ENCODE results near the gene SRRT.
"Not testable (repeated sequence)": the region's sequence is repeated elsewhere in the genome, so short reads cannot be mapped to it uniquely, and the experiment has no call there.

SRRT gene

DNA sequence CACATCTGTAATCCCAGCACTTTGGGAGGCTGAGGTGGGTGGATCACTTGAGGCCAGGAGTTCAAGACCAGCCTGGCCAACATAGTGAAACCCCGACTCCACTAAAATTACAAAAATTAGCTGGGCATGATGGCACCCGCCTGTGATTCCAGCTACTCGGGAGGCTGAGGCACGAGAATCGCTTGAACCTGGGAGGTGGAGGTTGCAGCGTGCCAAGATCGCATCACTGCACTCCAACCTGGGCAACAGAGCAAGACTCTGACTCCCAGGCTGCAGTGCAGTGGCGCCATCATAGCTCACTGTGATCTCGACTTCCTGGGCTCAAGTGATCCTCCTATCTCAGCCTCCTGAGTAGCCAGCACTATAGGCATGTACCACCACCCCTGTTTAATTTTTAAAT, 20.0 kb upstream of the SRRT start:
- not testable (repeated sequence) for DNase-seq (ENCODE audit: extremely low read depth in 1 of 2, low read depth in 1 of 2)

DNA sequence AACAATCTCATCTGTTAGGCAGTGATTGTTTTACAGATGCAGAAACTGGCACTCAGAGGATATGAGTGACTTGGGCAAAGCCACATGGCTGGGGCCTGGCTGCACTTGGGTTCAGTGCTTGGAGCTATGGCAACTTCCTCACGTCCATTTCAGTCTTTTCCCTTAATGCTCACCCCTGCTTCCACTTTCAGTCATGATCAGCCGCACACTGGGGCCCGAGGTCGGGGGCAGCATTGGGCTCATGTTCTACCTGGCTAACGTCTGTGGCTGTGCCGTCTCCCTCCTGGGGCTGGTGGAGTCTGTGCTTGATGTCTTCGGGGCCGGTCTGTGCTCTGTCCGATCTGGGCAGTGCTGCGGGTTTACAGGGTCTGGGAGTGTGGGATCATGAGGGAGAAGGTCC, 19.4 kb upstream of the SRRT start:
- DNase-seq (ENCODE audit: extremely low read depth in 1 of 2, low read depth in 1 of 2), result no peak

DNA sequence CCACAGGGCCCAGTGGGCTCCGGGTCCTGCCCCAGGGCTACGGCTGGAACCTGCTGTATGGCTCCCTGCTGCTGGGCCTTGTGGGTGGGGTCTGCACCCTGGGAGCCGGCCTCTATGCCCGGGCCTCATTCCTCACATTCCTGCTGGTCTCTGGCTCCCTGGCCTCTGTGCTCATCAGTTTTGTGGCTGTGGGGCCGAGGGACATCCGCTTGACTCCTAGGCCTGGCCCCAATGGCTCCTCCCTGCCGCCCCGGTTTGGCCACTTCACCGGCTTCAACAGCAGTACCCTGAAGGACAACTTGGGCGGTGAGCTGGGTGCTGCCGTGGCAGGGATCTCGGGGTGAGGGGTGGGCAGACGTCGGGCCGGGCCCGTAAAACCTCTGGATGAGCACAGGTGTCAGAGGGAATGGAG, 18.0 kb upstream of the SRRT start:
- no peak for DNase-seq (ENCODE audit: extremely low read depth in 1 of 2, low read depth in 1 of 2)

DNA sequence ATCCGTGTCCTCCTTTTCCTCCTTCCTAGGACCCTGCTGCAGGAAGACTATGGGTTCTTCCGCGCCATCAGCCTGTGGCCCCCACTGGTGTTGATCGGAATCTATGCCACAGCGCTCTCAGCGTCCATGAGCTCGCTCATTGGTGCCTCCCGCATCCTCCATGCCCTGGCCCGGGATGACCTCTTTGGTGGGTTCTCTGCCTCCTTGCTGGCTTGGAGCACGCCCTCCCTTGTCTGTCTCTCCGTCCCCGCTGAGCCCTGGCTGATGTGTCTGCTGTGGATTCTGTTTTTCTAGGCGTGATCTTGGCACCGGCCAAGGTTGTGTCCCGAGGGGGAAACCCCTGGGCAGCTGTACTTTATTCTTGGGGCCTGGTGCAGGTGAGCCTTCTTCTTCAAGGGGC, 15.0 kb upstream of the SRRT start:
- no peak for DNase-seq (ENCODE audit: extremely low read depth in 1 of 2, low read depth in 1 of 2)

DNA sequence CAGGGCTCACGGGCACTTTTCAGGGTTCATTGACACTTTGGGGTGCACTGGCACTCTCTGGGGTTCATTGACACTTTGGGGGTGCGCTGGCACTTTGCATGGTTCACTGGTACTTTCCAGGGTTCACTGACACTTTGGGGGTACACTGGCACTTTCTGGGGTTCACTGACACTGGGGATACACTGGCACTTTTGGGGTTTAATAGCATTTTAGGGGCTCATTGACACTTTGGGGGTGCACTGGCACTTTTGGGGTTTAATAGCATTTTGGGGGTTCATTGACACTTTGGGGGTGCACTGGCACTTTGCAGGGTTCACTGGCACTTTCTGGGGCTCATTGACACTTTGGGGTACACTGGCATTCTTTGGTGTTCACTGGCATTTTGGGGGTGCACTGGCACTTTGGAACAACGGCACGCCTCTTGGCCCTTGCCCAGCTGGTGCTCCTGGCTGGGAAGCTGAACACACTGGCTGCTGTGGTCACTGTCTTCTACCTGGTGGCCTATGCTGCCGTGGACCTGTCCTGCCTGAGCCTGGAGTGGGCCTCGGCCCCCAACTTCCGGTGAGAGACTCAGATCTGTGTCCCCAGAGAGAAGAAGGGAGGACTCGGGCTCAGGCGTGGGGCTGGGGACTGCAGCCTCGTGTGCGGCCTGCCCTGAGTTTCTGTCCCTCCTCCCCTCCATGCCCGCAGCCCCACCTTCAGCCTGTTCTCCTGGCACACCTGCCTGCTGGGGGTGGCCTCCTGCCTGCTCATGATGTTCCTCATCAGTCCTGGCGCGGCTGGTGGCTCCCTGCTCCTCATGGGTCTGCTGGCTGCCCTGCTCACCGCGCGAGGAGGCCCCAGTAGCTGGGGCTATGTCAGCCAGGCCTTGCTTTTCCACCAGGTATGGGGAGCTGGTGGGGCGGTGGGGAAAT, 13.9 kb upstream of the SRRT start:
- no peak for DNase-seq (ENCODE audit: extremely low read depth in 1 of 2, low read depth in 1 of 2)

DNA sequence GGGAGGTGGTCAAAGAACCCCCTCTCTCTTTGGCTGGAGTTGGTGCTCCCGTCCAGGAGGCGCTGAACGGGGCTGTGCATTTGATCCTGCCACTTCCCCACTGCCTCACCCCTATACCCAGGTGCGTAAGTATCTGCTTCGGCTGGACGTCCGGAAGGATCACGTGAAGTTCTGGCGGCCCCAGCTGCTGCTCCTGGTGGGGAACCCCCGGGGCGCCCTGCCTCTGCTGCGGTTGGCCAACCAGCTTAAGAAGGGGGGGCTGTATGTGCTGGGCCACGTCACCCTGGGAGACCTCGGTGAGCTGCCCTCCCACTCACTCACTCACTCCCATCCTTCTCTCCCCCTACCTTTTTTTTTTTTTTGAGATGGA, 13.3 kb upstream of the SRRT start:
- DNase-seq (ENCODE audit: extremely low read depth in 1 of 2, low read depth in 1 of 2), result no peak

DNA sequence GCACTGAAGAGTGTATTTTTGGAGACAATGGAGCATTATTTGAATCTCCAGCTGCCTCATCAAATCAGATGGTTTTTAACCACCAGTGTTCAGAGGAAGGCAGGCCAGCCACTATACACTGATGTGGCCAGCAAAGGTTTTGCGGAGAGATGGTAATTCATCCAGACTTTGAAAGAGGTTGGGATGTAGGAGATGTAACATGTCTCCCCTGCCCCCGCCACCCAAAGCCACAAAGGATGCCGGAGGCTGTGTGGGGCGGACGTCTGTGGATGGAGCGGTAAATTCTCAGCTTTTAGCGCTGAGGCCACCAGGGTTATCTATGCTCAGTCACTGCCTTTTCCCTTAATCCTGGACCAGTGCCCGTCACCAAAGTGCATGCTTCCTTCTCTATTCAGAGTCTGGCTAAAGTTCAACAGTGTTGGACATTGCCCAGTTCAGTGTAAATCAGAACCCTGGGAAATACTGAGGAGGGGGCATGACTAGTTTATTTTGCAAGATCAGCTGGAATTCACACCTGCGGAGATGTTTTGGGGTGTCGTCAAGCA, 11.4 kb upstream of the SRRT start:
- DNase-seq (ENCODE audit: extremely low read depth in 1 of 2, low read depth in 1 of 2), result no peak

DNA sequence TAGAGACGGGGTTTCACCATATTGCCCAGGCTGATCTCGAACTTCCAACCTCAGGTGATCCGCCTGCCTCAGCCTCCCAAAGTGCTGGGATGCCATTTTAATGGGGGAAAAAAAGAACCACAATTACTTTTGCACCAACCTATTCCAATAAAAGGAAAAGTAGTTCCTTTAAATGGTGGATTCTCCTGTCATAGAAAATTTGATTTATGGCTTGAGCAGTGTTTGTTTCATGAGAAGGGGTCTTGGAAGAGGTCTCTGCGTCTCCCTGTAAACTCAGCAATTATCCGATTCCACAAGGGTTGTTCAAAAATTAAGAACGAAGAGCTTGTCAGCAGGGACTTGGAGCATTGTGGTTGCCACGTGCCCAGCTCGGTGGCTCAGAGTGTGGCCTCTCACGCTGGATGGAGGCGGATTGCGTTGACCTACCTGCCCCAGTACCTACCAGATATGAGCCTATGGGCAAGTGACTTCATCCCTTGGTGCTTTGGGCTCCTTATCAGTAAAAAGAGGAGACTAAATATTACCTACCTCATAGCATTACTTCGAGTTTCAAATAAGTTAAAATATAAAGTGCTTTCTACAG, 10.5 kb upstream of the SRRT start:
- no peak for DNase-seq (ENCODE audit: extremely low read depth in 1 of 2, low read depth in 1 of 2)

DNA sequence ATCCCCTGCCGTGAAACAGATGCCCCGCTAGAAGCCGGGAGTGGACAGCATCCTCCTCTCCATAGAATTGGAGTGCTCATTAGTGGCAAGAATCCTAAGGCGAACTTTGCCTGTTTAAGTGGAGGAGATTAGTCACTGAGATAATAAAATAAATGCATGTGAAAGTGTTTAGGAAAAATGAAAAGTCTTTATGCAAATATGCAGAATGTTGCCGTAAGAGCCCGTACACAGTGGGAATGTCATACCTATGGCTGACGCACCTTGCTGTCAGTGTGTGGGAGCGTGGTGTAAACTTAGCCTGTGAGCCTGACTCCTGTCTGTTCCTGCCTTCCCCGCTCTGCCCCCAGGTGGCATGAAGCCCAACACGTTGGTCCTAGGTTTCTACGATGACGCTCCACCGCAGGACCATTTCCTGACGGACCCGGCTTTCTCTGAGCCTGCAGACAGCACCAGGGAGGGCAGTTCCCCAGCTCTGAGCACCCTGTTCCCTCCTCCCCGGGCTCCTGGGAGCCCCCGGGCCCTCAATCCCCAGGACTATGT, 9.5 kb upstream of the SRRT start:
- no peak for DNase-seq (ENCODE audit: extremely low read depth in 1 of 2, low read depth in 1 of 2)

DNA sequence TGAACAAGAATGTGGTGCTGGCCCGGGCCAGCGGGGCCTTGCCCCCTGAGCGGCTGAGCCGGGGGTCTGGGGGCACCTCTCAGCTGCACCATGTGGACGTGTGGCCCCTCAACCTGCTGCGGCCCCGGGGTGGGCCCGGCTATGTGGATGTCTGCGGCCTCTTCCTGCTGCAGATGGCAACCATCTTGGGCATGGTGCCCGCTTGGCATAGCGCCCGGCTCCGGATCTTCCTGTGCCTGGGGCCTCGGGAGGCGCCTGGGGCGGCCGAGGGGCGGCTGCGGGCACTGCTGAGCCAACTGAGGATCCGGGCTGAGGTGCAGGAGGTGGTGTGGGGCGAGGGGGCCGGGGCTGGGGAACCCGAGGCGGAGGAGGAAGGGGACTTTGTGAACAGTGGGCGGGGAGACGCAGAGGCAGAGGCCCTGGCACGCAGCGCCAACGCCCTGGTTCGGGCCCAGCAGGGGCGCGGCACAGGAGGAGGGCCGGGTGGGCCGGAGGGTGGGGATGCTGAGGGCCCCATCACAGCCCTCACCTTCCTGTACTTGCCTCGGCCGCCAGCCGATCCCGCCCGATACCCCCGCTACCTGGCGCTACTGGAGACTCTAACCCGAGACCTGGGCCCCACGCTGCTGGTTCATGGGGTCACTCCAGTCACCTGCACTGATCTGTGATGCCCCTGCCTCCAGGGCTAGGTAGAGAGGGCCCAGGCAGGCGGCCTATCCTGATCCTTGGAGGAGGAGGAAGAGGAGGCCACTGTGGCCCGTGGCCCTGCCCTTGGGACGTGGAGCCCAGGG, 8.8 kb upstream of the SRRT start:
- no peak for DNase-seq (ENCODE audit: extremely low read depth in 1 of 2, low read depth in 1 of 2)

DNA sequence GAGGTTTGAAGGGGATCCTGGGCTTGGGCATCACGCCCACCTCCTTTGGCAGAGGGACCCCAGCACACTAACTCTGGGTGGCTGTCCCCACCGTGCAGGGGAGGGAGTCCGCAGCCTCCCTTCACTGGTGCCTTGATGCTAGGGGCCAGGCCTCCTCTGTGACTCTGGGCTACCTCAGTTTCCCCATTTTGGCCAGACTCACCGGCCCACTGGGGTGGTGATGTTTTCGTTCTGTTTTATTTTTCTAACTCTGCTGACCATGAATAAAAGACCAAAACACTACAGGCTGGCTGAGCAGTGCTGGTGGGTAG, 8.2 kb upstream of the SRRT start:
- DNase-seq (ENCODE audit: extremely low read depth in 1 of 2, low read depth in 1 of 2), result no peak

DNA sequence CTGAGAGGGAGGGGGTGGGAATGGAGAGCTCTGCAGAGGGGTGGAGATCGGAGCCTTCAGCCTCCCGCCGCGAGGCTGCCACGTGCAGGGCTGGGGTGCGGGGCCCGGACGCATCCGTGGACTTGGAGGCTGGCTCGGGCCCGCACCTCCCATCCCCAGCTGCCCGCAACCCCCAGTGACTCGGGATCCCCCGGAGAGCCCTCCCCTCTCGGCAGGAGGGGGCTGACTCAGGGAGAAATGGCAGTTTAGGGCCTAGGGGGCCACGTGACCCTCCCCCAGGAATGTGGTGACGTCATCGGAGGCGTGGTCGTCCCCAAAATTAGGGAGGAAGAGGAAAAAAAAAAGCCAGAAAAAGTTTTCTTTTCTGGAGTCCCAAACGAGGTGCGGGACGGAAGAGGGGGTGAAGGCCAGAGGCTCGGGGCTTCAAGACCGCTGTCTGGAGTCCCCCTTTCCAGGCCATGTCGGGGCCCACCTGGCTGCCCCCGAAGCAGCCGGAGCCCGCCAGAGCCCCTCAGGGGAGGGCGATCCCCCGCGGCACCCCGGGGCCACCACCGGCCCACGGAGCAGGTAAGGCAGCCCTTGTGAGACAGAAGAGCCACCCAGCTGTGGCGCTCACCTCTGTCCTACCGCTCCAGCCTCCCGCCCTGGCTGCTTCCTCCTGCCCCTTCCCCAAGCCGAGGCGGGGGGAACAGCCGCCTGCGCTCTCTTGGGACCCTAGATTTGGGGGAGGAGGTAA, 7.7 kb upstream of the SRRT start, which contains the start of gene TRIP6:
TSS of gene TRIP6 (plus strand) at position 348 of the 736 bp plus-strand sequence. CDS start at position 459, 111 bp downstream.
- no peak for DNase-seq (ENCODE audit: extremely low read depth in 1 of 2, low read depth in 1 of 2)

DNA sequence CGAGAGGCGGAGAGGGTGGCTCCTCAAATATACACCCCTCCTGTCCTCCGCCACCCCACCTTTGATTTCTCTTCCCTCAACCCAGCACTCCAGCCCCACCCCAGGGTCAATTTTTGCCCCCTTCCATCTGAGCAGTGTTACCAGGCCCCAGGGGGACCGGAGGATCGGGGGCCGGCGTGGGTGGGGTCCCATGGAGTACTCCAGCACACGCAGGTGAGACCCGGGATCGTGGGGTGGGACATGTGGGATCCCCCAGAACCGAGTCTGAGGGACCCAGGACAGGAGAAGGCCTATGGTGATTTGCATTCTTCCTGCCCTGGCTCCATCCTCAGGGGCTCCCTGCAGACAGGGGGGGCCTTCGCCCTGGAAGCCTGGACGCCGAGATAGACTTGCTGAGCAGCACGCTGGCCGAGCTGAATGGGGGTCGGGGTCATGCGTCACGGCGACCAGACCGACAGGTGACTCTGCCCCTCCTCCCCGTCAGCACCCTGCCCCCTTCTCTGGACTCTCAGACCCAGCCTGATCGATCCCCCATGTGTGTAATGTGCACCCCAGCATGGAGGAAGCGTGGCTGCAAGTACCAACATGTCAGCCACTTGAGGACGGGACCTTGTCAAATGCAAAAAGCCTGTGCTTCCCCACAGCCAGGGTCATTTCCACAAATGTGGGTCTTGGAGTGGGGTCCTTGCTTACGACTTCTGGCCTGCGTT, 7.0 kb upstream of the SRRT start:
- DNase-seq (ENCODE audit: extremely low read depth in 1 of 2, low read depth in 1 of 2), result no peak

DNA sequence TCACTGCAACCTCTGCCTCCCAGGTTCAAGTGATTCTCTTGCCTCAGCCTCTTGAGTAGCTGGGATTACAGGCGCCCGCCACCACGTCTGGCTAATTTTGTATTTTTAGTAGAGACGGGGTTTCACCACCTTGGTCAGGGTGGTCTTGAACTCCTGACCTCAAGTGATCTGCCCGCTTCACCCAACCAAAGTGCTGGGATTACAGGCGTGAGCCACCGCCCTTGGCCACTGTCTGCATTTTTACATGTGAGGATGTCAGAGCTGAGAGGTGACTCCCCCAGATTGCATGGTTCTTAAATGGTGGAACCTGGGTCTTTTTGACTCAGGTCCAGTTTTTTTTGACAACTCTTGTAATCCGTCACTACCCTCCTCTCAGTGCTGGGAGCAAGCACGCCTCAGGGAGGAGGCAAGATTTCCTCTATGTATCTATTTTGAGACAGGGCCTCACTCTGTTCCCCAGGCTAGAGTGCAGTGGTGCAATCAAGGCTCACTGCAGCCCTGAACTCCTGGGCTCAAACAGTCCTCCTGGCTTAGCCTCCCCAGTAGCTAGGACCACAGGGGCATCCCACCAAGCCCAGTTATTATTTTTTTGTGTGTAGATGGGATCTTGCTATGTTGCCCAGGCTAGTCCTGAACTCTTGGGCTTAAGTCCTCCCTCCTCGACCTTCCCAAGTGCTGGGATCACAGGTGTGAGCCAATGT, 1.2 kb upstream of the SRRT start:
- DNase-seq (ENCODE audit: extremely low read depth in 1 of 2, low read depth in 1 of 2), result no peak

DNA sequence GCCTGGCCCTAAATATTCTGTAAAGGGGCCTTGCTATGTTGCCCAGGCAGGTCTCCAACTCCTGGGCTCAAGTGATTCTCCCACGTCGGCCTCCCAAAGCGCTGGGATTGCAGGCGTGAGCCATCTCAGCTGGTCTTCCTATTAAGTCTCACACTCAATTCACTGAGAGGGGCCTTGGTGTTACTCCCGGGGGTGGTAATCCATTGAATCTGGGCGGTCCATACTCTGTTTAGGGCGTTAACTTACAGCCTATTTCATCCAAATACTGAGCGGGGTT, 665 bp upstream of the SRRT start:
- DNase-seq (ENCODE audit: extremely low read depth in 1 of 2, low read depth in 1 of 2), result no peak

DNA sequence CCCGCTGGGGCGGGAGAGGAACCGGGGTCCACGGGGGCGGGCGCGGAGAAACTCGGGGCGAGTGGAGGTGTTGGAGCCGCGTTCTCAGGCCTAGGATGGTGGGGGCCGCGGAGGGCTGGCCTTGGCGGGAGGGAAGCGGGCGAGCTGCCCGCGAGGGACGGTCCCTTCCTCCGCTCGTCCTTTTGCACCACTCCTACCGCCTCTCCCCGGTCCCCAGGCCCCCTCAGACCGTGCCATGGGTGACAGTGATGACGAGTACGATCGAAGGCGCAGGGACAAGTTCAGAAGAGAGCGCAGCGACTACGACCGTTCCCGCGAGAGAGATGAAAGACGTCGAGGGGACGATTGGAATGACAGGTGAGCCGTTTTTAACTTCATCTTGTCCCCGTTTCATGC, 451 bp downstream of the SRRT start:
- no peak for DNase-seq (ENCODE audit: extremely low read depth in 1 of 2, low read depth in 1 of 2)

DNA sequence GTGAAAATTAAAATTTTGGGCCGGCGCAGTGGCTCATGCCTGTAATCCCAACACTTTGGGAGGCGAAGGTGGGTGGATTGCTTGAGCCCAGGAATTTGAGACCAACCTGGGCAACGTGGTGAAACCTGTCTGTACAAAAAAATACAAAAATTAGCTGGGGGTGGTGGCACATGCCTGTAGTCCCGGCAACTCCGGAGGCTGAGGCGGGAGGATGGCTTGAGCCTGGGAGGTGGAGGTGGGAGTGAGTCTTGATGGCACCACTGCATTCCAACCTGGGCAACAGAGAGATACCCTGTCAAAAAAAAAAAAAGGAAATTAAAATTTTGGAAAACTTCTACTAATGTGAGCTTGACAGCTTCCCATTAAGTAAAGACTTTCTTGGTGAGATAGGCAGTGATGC, 3.1 kb downstream of the SRRT start:
- DNase-seq (ENCODE audit: extremely low read depth in 1 of 2, low read depth in 1 of 2), result no peak

DNA sequence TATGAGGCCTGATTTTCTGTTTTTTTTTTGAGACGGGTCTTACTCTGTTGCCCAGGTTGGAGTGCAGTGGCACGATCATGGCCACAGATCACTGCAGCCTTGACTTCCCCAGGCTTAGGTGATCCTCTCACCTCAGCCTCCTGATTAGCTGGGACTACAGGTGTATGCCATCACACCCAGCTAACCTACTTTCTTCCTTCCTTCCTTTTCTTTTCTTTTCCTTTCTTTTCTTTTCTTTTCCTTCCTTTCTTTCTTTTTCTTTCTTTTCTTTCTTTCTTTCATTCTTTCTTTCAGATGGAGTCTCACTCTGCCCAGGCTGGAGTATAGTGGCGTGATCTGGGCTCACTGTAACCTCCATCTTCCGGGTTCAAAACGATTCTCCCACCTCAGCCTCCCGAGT, 3.8 kb downstream of the SRRT start:
- no peak for DNase-seq (ENCODE audit: extremely low read depth in 1 of 2, low read depth in 1 of 2)

DNA sequence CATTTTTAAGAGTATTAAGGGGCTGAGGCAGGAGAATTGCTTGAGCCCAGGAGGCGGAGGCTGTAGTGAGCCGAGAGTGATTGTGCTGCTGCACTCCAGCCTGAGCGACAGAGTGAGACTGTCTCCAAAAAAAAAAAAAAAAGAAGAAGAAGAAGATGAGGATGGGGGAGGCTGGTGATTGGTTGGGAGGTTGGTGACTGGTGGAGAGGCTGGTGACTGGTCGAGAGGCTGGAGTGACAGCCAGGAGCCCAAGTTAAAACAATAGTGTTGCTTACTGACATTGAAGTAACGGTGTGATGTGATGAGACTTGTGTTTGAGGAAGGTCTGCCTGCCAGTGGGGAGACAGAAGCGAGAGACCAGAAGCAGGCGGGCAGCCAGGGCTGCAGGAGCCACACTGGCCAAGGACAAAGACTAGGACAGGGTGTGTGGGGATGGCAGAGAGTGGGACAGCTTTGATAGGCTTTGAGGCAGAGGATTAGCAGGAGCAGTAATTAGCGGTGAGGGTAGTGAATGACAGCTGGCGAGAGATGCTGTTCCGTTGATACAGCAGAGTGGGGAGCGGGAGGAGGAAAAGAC, 4.9 kb downstream of the SRRT start:
- DNase-seq (ENCODE audit: extremely low read depth in 1 of 2, low read depth in 1 of 2), result no peak
